ENCODE results near the gene SHANK2. TPM values are rescaled to one million over a fixed set of nuclear protein-coding genes. Genes with fewer than 3 reads are reported as not detected.
"Not testable (repeated sequence)": the region's sequence is repeated elsewhere in the genome, so short reads cannot be mapped to it uniquely, and the experiment has no call there.

SHANK2 gene
- polyA plus RNA-seq, 3 donors, result 25.9 to 28.8 (median 28.4) TPM

GRCh38 chr11:71245601-71246391, 6.6 kb downstream of the SHANK2 start:
- DNase-seq (ENCODE audit: low read depth in 3 of 3, low spot score in 2 of 3), result no peak

DNA sequence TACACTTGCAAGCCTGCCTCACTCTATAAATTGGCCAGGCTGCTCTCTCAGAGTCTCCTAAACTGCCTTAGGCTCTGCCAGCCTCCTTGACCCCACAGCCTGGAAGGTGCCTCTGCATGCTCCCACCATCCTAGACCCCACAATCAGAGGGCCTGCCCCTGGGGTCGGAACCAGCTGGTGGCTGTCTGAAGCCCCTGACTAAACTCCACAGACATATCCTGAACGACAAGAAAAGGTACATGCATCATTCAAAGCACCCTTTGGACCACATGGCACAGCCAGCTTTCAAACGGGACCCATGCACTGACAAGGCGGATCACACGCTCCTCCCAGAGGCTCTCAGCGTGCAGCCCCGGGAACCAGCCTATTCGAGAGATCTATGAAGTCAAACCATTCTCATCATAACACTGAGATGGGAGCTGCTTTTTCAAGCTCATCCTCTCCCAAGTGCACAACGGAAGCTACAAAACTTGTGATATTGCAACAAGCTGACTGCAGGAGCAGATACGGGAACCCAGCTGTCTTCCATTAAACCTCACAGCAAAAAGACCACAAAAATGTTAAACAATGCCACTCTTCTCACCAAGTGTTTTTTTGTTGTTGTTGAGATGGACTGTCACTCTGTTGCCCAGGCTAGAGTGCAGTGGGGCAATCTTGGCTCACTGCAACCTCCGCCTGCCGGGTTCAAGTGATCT, 8.1 kb downstream of the SHANK2 start:
- DNase-seq (ENCODE audit: low read depth in 3 of 3, low spot score in 2 of 3), result no peak

DNA sequence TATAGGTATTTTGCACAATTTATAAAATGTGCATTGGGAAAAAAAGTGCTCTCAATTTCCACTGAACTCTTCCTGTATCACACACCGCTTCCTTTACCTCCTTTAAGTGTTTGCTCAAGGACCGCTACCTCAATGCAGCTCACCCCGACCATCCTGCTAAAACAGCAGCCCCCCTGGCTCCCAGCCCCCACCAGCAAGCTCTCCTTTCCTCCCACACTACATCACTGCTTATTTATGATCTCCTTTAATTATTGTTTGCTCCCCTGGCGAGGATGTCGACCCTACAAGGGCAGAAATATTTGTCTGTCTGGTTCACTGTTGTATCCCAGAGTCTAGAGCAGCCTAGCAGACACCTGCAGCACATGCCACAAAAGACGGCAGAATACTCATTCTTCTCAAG, 10.0 kb downstream of the SHANK2 start:
- DNase-seq (ENCODE audit: low read depth in 3 of 3, low spot score in 2 of 3), result no peak

- no peak for DNase-seq (ENCODE audit: low read depth in 3 of 3, low spot score in 2 of 3)
Measured at GRCh38 chr11:71241721-71242259, 10.6 kb downstream of the SHANK2 start.

DNA sequence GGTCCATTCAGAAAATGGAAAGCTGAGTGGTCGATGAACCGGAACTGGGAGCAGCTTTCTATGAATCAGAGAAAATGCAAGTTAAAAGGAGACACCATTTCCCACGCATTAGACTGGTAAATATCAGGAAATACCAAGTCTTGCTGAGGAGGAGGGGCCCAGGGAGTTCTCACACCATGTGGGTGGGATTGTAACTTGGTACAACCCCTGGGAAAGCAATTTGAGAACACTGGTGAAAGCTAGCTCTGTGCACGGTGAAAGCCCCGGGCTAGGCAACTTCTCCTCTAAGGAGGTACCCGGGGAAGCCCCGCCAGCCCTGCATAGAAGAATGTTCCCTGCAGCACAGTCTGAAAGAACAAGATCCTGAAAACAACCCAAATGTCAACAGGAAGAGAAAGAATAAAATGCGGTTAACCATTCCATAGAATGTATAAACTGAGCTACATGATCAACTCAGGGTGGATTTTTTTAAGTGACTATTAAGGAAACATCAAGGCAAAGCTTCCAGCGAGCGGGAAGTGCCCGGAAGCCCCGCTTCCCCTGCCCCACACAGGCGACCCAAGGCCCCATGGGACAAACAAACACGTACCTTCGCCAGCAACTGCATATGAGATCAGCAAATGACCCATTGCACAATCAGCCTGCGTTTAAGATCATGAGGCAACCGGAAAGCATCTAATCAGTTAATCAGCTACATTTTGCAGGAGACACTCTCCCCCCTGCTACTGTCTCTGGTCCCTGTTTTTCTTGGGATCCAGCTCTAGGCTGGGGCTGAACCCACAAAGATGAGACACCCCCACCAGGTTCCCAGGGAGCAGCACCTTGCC, 11.3 kb downstream of the SHANK2 start:
- DNase-seq (ENCODE audit: low read depth in 3 of 3, low spot score in 2 of 3), result no peak

DNA sequence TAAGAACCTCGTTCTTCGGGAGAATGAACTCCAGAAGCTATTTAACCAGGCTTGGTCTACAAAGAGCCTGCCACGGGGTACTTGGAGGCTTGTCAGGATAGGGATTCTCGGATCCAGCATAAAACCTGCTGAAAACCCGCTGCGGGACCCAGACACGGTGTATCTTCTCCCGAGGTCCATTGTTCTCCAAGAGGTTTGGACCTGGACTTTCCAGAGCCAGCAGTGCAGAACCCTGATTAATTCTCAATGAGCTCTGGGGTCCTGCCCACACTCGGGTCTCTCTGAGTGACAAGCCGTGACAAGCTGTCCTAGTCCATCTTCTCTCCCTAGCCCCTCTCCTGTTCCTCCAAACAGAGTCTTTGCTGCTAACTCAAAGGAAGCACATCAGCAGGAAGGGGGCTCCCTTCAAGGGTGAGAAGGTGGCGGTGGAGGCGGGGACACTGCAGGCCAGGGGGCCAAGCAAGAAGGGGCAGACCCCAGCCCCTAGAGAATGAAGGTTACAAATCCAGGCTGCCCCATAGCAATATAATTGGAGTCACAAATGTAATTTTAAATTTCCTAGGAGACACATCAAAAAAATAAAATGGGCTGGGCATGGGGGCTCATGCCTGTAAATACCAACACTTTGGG, 12.2 kb downstream of the SHANK2 start:
- DNase-seq (ENCODE audit: low read depth in 3 of 3, low spot score in 2 of 3), result no peak

GRCh38 chr11:71239581-71239980, 12.8 kb downstream of the SHANK2 start:
- no peak for DNase-seq (ENCODE audit: low read depth in 3 of 3, low spot score in 2 of 3)

DNA sequence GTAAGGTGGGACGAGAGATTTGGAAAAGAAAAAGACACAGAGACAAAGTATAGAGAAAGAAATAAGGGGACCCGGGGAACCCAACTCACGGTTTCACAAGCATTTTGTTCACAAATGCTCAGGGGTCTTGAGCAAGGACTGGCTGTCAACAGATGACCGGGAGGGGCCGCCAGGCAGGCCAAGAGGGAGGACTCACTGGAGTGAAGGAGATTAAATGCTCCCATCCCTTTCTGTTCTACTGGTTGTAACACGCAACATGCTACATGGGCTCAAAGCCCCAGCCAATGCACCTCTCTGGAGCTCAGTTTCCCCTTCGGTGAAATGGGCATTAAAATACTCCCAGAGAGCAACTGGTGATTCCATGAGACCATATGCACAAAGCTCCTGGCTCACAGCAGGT, 13.4 kb downstream of the SHANK2 start:
- DNase-seq (ENCODE audit: low read depth in 3 of 3, low spot score in 2 of 3), result no peak

- DNase-seq (ENCODE audit: low read depth in 3 of 3, low spot score in 2 of 3), result no peak
Measured at GRCh38 chr11:71238285-71238875, 14.0 kb downstream of the SHANK2 start.

DNA sequence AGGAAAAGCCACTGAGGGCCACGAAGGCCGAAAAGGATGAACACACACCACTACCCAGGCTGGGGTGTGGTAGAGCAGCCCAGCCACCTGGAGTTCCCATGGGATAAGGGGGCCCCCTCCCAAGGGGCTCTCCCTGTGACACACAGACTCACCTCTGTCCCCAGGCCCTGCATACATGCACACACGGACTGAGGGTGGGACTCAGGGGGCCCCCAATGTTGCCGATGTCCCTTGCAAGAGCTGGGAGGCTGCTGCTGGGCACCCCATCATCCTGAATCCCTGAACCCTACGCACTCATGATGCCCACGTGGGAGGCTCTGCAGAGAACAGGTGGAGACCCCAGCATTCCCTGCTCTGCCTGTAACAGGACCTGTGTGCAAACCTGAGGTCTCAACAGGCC, 14.5 kb downstream of the SHANK2 start:
- DNase-seq (ENCODE audit: low read depth in 3 of 3, low spot score in 2 of 3), result no peak

DNA sequence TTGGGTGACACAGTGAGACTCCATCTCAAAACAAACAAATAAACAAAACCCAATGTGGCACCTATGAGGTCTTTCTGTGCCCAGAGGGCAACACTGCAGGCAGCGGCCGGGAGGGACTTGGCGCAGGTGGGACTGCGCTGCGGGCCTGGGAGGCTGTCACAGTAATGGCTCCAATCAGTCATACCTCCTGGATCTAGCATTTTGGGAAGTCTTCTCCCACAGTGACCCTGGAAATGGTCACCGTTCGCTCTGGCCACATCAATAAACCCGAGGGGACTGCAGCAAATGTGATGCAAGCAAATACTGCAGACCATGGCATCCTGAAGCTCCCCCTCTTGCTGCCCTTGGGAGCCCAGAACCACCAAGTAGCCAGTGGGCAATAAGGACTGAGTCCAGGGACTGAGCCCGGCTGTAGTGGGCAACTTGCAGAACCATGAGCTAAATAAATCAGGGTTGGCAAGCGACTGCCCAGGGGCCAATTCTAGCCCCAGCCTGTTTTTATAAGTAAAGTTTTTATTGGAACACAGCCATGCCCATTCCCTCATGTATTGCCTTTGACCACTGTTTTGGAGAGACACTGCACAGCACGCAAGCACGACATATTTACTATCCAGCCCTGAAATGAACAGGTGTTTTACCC, 15.4 kb downstream of the SHANK2 start:
- DNase-seq (ENCODE audit: low read depth in 3 of 3, low spot score in 2 of 3), result no peak

GRCh38 chr11:71235719-71236118, 16.7 kb downstream of the SHANK2 start:
- DNase-seq (ENCODE audit: low read depth in 3 of 3, low spot score in 2 of 3), result no peak

DNA sequence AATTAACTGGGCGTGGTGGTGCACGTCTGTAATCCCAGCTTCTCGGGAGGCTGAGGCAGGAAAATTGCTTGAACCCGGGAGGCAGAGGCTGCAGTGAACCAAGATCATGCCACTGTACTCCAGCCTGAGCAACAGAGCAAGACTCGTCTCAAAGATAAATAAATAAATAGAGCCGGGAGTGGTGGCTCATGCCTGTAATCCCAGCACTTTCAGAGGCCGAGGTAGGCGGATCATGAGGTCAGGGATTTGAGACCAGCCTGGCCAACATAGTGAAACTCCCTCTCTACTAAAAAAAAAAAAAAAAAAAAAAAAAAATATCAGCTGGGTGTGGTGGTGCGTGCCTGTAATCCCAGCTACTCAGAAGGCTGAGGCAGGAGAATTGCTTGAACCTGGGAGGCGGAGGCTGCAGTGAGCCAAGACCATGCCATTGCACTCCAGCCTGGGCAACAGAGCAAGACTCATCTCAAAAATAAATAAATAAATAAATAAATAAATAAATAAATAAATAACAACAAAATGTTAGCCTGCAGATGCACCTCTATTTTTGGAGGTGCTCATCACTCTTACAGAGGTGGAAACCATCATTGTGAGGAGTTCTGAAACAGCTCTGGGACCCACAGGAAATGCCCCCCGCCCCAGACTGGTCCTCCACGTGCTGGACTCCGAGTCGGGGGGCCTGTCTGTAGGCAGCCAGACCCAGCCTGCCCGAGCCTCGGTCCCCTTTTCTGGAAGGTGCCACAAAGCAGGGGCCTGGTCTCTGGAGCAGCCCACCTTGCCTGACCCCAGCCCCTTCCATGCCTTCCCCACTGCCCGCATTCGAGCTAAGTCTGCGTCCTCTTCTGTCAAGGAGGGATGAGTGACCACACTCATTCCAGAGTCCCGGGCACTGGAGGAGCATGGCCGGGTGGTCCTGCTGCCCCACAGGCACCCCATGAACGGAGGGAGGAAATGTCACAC, 18.2 kb downstream of the SHANK2 start:
- not testable (repeated sequence) for DNase-seq (ENCODE audit: low read depth in 3 of 3, low spot score in 2 of 3)

DNA sequence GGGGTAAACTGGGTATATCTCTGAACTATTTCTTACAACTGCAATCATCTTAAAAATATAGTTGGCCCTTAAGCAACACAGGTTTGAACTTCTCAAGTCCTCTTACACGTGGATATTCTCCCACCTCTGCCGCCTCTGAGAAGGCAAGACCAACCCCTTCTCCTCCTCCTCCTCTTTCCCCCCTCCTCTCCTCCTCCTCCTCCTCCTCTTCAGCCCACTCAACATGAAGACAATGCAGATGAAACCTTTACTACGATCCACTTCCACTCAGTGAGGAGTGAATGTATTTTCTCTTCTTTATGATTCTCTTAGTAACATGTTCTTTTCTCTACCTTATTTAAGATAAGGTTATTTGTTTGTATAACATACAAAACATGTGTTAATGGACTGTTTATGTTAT, 20.0 kb downstream of the SHANK2 start:
- no peak for DNase-seq (ENCODE audit: low read depth in 3 of 3, low spot score in 2 of 3)

DNA sequence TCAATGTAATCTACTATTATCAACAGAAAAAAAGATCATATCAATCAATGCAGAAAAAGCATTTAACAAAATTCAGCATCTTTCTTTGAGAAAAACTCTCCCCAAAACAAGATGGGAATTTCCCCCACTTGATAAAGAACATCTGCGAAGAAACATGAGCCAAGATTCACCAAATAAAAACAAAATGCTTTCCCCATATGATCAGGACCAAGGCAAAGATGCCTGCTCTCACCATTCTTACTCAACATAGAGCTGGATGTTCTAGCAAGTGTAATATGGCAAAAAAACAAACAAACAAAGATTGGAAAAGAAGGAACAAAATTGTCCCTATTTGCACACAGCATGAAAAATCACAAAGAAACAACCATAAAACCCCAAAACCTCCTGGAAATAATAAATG, 23.4 kb downstream of the SHANK2 start:
- no peak for DNase-seq (ENCODE audit: low read depth in 3 of 3, low spot score in 2 of 3)

DNA sequence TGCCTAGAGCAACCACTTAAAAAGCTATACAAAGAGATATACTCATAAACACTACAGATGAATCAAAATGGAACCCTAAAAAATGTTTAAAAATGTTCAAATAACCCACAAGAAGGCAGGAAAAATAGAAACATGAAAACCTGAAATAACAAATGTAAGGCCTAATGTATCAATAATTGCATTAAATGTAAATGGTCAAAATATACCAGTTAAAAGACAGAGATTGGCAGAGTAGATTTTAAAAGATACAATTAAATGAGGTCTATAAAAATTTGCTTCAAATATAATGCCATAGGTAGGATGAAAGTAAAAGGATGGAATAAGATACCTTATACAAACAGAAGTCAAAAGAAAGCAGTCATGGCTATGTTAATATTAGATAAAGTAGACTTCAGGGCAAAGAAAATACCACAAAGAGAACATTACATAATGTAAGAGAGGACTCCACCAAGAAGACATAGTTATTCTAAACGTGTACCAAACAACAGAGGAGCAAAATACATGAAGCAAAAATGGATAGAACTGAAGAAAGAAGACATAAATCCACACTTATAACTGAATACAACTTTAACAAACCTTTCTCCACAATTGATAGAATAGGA, 25.2 kb downstream of the SHANK2 start:
- no peak for DNase-seq (ENCODE audit: low read depth in 3 of 3, low spot score in 2 of 3)

- no peak for DNase-seq (ENCODE audit: low read depth in 3 of 3, low spot score in 2 of 3)
Measured at GRCh38 chr11:71223671-71224660, 28.4 kb downstream of the SHANK2 start.

Data from right renal cortex interstitium (tissue), 3 donors.